Measurements from ENCODE around the gene ALB.

DNA sequence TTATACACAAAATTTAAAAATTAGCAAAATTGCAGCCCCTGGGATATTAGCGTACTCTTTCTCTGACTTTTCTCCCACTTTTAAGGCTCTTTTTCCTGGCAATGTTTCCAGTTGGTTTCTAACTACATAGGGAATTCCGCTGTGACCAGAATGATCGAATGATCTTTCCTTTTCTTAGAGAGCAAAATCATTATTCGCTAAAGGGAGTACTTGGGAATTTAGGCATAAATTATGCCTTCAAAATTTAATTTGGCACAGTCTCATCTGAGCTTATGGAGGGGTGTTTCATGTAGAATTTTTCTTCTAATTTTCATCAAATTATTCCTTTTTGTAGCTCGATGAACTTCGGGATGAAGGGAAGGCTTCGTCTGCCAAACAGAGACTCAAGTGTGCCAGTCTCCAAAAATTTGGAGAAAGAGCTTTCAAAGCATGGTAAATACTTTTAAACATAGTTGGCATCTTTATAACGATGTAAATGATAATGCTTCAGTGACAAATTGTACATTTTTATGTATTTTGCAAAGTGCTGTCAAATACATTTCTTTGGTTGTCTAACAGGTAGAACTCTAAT lies 6.0 kb downstream of the ALB start:
- TF ChIP-seq, protein P1, sequence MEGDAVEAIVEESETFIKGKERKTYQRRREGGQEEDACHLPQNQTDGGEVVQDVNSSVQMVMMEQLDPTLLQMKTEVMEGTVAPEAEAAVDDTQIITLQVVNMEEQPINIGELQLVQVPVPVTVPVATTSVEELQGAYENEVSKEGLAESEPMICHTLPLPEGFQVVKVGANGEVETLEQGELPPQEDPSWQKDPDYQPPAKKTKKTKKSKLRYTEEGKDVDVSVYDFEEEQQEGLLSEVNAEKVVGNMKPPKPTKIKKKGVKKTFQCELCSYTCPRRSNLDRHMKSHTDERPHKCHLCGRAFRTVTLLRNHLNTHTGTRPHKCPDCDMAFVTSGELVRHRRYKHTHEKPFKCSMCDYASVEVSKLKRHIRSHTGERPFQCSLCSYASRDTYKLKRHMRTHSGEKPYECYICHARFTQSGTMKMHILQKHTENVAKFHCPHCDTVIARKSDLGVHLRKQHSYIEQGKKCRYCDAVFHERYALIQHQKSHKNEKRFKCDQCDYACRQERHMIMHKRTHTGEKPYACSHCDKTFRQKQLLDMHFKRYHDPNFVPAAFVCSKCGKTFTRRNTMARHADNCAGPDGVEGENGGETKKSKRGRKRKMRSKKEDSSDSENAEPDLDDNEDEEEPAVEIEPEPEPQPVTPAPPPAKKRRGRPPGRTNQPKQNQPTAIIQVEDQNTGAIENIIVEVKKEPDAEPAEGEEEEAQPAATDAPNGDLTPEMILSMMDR (conservative IDR thresholded peaks at IDR 0.05) = no peak
- TF ChIP-seq ZFX (IDR thresholded peaks at IDR 0.05) = no peak
